ENCODE data around the gene TBC1D16. TPM values are rescaled to one million over a fixed set of nuclear protein-coding genes. Genes with fewer than 3 reads are reported as not detected.
"Not testable (repeated sequence)": the region's sequence is repeated elsewhere in the genome, so short reads cannot be mapped to it uniquely, and the experiment has no call there.

TBC1D16 gene
- total RNA-seq, 2 experiments from 2014 or later = 0.38 to 0.74 TPM

GRCh38 chr17:79897243-79898063 lies 138.2 kb downstream of the TBC1D16 start:
- no peak overlapping the region for H2AFZ ChIP-seq (ENCODE audit: low read length)
- no peaks in the 10 kb centered on the region for H4K20me1 ChIP-seq (ENCODE audit: insufficient read depth, low read length)
- ChIA-PET POLR2A (no interaction called here), CTCF (ENCODE audit: unreplicated experiment) (no interaction called here)
- no peaks in the 10 kb centered on the region for H3K36me3 ChIP-seq (ENCODE audit: insufficient read depth, low read length)
- no peaks in the 10 kb centered on the region for H3K9me3 ChIP-seq (ENCODE audit: low read length)
- TF ChIP-seq EZH2phosphoT487 (IDR thresholded peaks at IDR 0.05; ENCODE audit: borderline replicate concordance, low read depth, low read length) = no peak
- TF ChIP-seq CTCF (conservative IDR thresholded peaks at IDR 0.05; ENCODE audit: low read length) = no peak
- no peak overlapping the region for H3K4me3 ChIP-seq (ENCODE audit: low read depth, low read length, poor library complexity, severe bottlenecking)
- H3K4me2 ChIP-seq (ENCODE audit: low read length) = no peak overlapping the region
- no peaks in the 10 kb centered on the region for H3K4me1 ChIP-seq (ENCODE audit: insufficient read depth, low read length, poor library complexity, severe bottlenecking)
- no peaks in the 10 kb centered on the region for H3K79me2 ChIP-seq (ENCODE audit: insufficient read depth, low read depth, low read length)
- no TSS peak for BruUV-seq (replicated peaks)
- no peak overlapping the region for H3K27ac ChIP-seq (ENCODE audit: low read depth, low read length, poor library complexity, severe bottlenecking)
- no peak for DNase-seq (ENCODE audit: low spot score)
- intact Hi-C loops (cut with micrococcal nuclease; ENCODE audit: unreplicated experiment) = no loop called here
- H3K9me2 ChIP-seq (ENCODE audit: insufficient read depth, low read length) = no peaks in the 10 kb centered on the region

- H4K20me1 ChIP-seq (ENCODE audit: insufficient read depth, low read length); POLR2A ChIA-PET; H3K4me1 ChIP-seq (ENCODE audit: insufficient read depth, low read length, poor library complexity, severe bottlenecking); intact Hi-C loops (cut with micrococcal nuclease; ENCODE audit: unreplicated experiment); H3K9me2 ChIP-seq (ENCODE audit: insufficient read depth, low read length); H2AFZ ChIP-seq (ENCODE audit: low read length); H3K9me3 ChIP-seq (ENCODE audit: low read length); BruUV-seq (replicated peaks); H3K27ac ChIP-seq (ENCODE audit: low read depth, low read length, poor library complexity, severe bottlenecking); H3K4me3 ChIP-seq (ENCODE audit: low read depth, low read length, poor library complexity, severe bottlenecking); DNase-seq (ENCODE audit: low spot score); H3K36me3 ChIP-seq (ENCODE audit: insufficient read depth, low read length); H3K79me2 ChIP-seq (ENCODE audit: insufficient read depth, low read depth, low read length); CTCF ChIA-PET (ENCODE audit: unreplicated experiment); H3K4me2 ChIP-seq (ENCODE audit: low read length): not testable (repeated sequence)
Measured at GRCh38 chr17:79893457-79893856, 142.2 kb downstream of the TBC1D16 start.

GRCh38 chr17:79892457-79893241 lies 143.0 kb downstream of the TBC1D16 start:
- Histone ChIP-seq H2AFZ (ENCODE audit: low read length) (no peak overlapping the region), H4K20me1 (ENCODE audit: insufficient read depth, low read length) (no peaks in the 10 kb centered on the region), H3K36me3 (ENCODE audit: insufficient read depth, low read length) (no peaks in the 10 kb centered on the region), H3K9me2 (ENCODE audit: insufficient read depth, low read length) (no peaks in the 10 kb centered on the region), H3K79me2 (ENCODE audit: insufficient read depth, low read depth, low read length) (no peaks in the 10 kb centered on the region), H3K4me1 (ENCODE audit: insufficient read depth, low read length, poor library complexity, severe bottlenecking) (no peaks in the 10 kb centered on the region), H3K4me3 (ENCODE audit: low read depth, low read length, poor library complexity, severe bottlenecking) (no peak overlapping the region), H3K27ac (ENCODE audit: low read depth, low read length, poor library complexity, severe bottlenecking) (no peak overlapping the region), H3K9me3 (ENCODE audit: low read length) (no peaks in the 10 kb centered on the region), H3K4me2 (ENCODE audit: low read length) (no peak overlapping the region)
- no TSS peak for BruUV-seq (replicated peaks)
- TF ChIP-seq CTCF (conservative IDR thresholded peaks at IDR 0.05; ENCODE audit: low read length) (no peak), EZH2phosphoT487 (IDR thresholded peaks at IDR 0.05; ENCODE audit: borderline replicate concordance, low read depth, low read length) (no peak)
- POLR2A ChIA-PET = no interaction called here
- CTCF ChIA-PET (ENCODE audit: unreplicated experiment) = no interaction called here
- intact Hi-C loops (cut with micrococcal nuclease; ENCODE audit: unreplicated experiment) = no loop called here
- no peak for DNase-seq (ENCODE audit: low spot score)

All from OCI-LY7 (cell line).